ENCODE results near the gene FBXW9. TPM values are rescaled to one million over a fixed set of nuclear protein-coding genes. Genes with fewer than 3 reads are reported as not detected.

The FBXW9 gene
- total RNA-seq, 2 experiments from 2014 or later: 5.2 to 5.3 TPM

DNA sequence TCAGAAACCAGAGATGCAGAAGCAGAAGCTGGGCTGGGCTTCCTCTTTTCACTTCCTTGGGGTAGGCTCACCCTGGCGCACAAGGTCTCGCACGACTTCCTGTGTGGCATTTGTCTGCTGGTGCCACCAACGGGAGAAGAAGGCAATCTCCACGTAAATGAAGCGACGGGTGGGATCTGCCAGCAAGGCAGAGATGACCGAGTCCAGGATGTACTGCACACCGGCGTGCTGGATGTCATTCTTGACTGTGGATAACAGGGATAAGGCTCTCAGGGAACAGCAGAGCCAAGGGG, 31.2 kb downstream of the FBXW9 start:
- ChIA-PET CTCF (interaction anchor here (1.4 to 1.9 kb wide), 3 partner anchors 13 to 101 kb away, joined by 4 to 5 read pairs (median 5); no protein-coding TSS in a partner anchor), POLR2A (interaction anchor here (1.0 to 5.4 kb wide), 7 partner anchors 14 to 128 kb away, joined by 3 to 37 read pairs (median 6); partner anchors contain the start of genes DHPS, ZNF490 and ZNF791)
- peaks cover 46% of the 10 kb centered on the region for H3K36me3 Mint-ChIP-seq (ENCODE audit: low read depth)
- peak overlapping the region; percentile 85 for H3K27ac Mint-ChIP-seq
- H3K9me3 Mint-ChIP-seq: no peaks in the 10 kb centered on the region
- no peaks in the 10 kb centered on the region for H3K27me3 Mint-ChIP-seq
- DNase-seq: peak; percentile 73
- H3K4me3 Mint-ChIP-seq: peak overlapping the region; percentile 92
- peaks cover 57% of the 10 kb centered on the region for H3K4me1 Mint-ChIP-seq

- H3K27me3 Mint-ChIP-seq: no peaks in the 10 kb centered on the region
- peaks cover 55% of the 10 kb centered on the region for H3K4me1 Mint-ChIP-seq
- H3K4me3 Mint-ChIP-seq: peak overlapping the region; percentile 92
- H3K9me3 Mint-ChIP-seq: no peaks in the 10 kb centered on the region
- ChIA-PET POLR2A (interaction anchor here (1.0 to 5.4 kb wide), 4 partner anchors 13 to 54 kb away, joined by 3 to 37 read pairs (median 10); partner anchors contain the start of genes DHPS, ZNF490 and ZNF791), CTCF (interaction anchor here (1.4 to 1.9 kb wide), 3 partner anchors 13 to 101 kb away, joined by 4 to 5 read pairs (median 5); no protein-coding TSS in a partner anchor)
- DNase-seq: no peak
- H3K27ac Mint-ChIP-seq: peak overlapping the region; percentile 85
- peaks cover 51% of the 10 kb centered on the region for H3K36me3 Mint-ChIP-seq (ENCODE audit: low read depth)
These were observed 31.8 kb downstream of the FBXW9 start for GRCh38 chr19:12664406-12665280.

DNA sequence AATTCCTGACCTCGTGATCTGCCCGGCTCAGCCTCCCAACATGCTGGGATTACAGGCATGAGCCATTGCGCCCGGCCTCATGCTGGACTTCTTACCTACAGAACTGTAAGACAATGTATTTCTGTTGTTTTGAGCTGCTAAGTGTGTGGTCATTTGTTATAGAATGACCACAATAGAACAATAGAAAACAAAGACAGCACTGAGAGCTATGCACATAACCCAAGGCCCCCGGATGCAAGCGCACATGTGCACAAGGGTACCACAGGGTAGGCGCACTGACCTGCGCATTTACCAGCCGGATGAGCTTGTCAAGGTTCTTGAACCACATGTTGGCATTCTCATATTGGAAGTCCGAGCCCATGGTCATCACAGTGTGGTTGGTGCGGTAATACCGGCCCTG, 35.5 kb downstream of the FBXW9 start:
- peaks cover 63% of the 10 kb centered on the region for H3K36me3 Mint-ChIP-seq (ENCODE audit: low read depth)
- no peaks in the 10 kb centered on the region for H3K27me3 Mint-ChIP-seq
- H3K27ac Mint-ChIP-seq: no peak overlapping the region
- H3K4me3 Mint-ChIP-seq: no peak overlapping the region
- DNase-seq: no peak
- POLR2A ChIA-PET: interaction anchor here (1.5 kb wide), 1 partner anchor 47 kb away, joined by 4 read pairs; no protein-coding TSS in a partner anchor
- no peaks in the 10 kb centered on the region for H3K9me3 Mint-ChIP-seq
- H3K4me1 Mint-ChIP-seq: peaks cover 24% of the 10 kb centered on the region
- CTCF ChIA-PET: interaction anchor here (0.8 to 1.3 kb wide), 2 partner anchors 11 to 166 kb away, joined by 3 to 4 read pairs; no protein-coding TSS in a partner anchor

DNA sequence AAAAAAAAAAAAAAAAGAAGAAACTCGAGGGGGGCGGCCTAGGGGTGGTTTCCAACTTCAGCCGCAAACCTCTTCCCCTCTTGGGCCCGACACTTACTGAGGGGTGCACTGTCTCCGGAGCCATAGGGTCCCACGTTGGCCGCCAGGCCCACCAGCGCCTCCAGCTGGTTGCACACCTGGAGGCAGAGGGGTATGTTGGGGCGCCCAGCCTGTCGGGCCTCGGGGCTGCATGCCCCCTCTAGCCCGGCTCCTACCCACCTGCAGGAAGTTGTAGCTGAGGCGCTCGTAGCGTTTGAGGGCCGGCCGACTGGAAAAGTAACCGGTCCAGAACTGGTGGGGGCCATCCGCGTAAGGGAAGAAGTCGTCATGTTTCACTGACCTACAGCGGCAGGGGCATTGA, 38.5 kb downstream of the FBXW9 start:
- CTCF ChIA-PET: interaction anchor here (0.6 to 1.4 kb wide), 4 partner anchors 18 to 90 kb away, joined by 3 read pairs; no protein-coding TSS in a partner anchor
- Mint-ChIP-seq H3K4me3 (no peak overlapping the region), H3K27me3 (no peaks in the 10 kb centered on the region), H3K36me3 (ENCODE audit: low read depth) (peaks cover 55% of the 10 kb centered on the region), H3K4me1 (peaks cover 2% of the 10 kb centered on the region), H3K9me3 (no peaks in the 10 kb centered on the region), H3K27ac (no peak overlapping the region)
- POLR2A ChIA-PET: interaction anchor here (1.0 kb wide), 1 partner anchor 11 kb away, joined by 4 read pairs; a partner anchor contains a TSS
- no peak for DNase-seq

DNA sequence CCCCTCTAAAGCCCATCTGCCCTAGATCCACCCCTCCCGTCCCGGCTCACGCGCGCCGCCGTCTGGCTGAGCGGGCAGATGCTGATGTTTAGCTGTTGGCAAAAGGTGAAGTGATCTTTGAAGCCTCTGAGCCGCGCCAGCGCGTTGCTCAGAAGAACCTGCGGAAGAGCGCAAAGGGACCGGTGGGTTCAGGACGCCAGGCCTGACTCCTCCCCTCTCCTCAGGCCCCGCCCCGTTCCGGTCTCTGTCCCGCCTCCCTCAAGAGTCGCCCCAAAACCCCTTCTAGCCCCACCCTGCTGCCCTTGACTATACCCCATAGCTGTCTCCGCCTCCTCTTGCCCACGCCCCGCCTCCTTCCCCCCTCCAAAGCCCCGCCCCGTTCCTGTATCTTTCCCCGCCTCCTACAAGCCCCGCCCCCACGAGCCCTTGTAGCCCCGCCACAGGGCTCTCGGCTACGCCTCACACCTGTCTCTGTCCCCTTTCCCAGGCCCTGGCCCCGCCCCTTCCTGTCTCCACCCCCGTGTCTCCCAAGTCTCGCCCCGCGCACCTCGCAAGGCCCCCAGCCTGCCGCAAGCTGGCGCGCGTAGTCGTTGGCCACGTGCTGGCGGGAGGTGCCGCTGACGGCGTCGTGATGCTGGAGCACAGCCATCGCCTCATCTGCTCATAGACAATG, 39.4 kb downstream of the FBXW9 start:
- H3K4me1 Mint-ChIP-seq: peaks cover 2% of the 10 kb centered on the region
- H3K36me3 Mint-ChIP-seq (ENCODE audit: low read depth): peaks cover 54% of the 10 kb centered on the region
- H3K27me3 Mint-ChIP-seq: no peaks in the 10 kb centered on the region
- H3K27ac Mint-ChIP-seq: no peak overlapping the region
- ChIA-PET POLR2A (no interaction called here), CTCF (interaction anchor here (0.6 to 0.9 kb wide), 2 partner anchors 17 to 89 kb away, joined by 3 read pairs; no protein-coding TSS in a partner anchor)
- H3K4me3 Mint-ChIP-seq: no peak overlapping the region
- no peaks in the 10 kb centered on the region for H3K9me3 Mint-ChIP-seq
- no peak for DNase-seq

DNA sequence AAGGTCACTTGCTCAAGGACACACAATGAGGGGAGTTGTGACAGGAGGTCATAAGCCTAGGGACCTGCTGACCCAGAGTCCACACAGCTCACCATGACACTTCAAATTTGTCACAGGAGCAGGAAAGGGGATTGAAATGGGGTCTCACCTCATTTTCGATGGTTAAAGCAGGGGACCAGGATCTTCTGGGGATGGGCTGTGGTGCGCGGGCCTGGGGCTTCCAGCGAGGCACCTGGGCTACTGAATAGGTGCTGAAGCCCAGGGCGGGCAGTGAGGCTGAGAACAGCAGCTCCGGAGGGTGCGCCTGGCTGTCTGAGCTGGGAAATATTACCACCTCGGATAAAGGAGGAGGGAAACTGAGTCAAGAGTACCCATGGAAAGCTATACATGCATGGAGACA, 40.9 kb downstream of the FBXW9 start:
- CTCF ChIA-PET: interaction anchor here (0.5 kb wide), 1 partner anchor 15 kb away, joined by 3 read pairs; no protein-coding TSS in a partner anchor
- peaks cover 2% of the 10 kb centered on the region for H3K4me1 Mint-ChIP-seq
- POLR2A ChIA-PET: no interaction called here
- no peak for DNase-seq
- H3K27me3 Mint-ChIP-seq: no peaks in the 10 kb centered on the region
- H3K27ac Mint-ChIP-seq: no peak overlapping the region
- no peaks in the 10 kb centered on the region for H3K9me3 Mint-ChIP-seq
- H3K4me3 Mint-ChIP-seq: no peak overlapping the region
- peaks cover 58% of the 10 kb centered on the region for H3K36me3 Mint-ChIP-seq (ENCODE audit: low read depth)

DNA sequence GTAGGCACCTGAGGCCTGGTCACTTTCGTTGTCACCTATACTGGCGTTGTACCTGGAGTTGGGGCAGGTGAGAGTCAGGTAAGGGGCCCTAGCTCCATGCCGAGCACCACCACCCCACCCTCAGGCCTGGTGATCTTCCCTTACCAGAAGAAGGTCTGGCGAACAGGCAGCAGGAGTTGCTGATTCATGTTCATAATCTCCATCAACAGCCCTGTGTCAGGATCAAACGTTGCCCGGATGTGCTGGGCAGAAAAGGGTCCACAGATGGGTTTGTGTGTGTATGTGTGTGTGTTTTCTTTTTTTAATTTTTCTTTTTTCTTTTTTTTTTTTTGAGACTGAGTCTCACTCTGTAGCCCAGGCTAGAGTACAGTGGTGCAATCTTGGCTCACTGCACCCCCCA, 44.2 kb downstream of the FBXW9 start:
- Mint-ChIP-seq H3K4me3 (no peak overlapping the region), H3K27me3 (no peaks in the 10 kb centered on the region), H3K4me1 (peaks cover 5% of the 10 kb centered on the region), H3K27ac (no peak overlapping the region), H3K36me3 (ENCODE audit: low read depth) (peaks cover 57% of the 10 kb centered on the region), H3K9me3 (no peaks in the 10 kb centered on the region)
- ChIA-PET CTCF (interaction anchor here (0.5 to 1.6 kb wide), 2 partner anchors 12 to 841 kb away, joined by 4 to 7 read pairs; no protein-coding TSS in a partner anchor), POLR2A (interaction anchor here (1.1 kb wide), 1 partner anchor 13 kb away, joined by 3 read pairs; no protein-coding TSS in a partner anchor)
- no peak for DNase-seq

DNA sequence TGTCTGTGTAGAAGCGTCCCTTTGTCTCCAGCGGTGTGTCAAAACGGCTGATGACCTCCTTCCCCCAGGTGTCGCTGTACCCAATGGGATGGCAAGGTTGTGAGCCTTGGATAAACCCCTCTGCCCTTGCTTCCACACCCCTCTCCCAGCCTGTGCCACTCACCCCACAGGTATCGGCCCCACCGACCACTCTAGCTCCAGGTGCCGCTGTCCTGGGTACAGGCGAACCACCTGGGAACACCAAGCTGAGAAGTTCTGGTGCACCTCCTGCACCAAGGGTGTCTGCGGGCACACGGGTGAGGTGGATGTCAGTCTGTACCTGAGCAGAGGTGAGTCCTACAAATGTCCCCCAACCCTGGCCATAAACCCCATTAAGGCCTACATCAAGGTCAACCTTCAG, 46.5 kb downstream of the FBXW9 start:
- Mint-ChIP-seq H3K27ac (no peak overlapping the region), H3K4me1 (peaks cover 9% of the 10 kb centered on the region), H3K4me3 (no peak overlapping the region), H3K36me3 (ENCODE audit: low read depth) (peaks cover 43% of the 10 kb centered on the region), H3K27me3 (no peaks in the 10 kb centered on the region), H3K9me3 (no peaks in the 10 kb centered on the region)
- no peak for DNase-seq
- POLR2A ChIA-PET: no interaction called here
- CTCF ChIA-PET: interaction anchor here (1.1 kb wide), 1 partner anchor 10 kb away, joined by 3 read pairs; no protein-coding TSS in a partner anchor

DNA sequence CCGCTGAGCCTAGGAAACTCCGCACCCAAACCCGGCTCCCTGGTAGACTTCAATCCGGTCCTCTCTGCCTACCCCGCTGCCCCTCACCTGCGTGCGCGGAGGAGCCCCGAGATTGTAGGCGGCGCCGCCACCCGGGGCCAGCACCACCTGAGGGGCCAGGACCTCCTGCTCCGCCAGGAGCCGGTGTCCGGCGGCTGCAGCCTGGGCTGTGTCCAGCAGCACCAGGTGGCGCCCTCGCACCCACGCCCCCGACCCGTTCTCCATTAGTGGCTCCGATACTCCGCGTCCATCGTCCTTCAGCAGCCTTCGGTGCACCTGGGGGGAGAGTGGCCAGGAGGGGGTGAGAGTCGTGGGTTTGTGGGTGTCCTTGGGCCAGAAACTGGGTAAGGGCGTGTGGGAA, 48.3 kb downstream of the FBXW9 start:
- Mint-ChIP-seq H3K4me1 (peaks cover 9% of the 10 kb centered on the region), H3K27me3 (no peaks in the 10 kb centered on the region), H3K4me3 (no peak overlapping the region), H3K36me3 (ENCODE audit: low read depth) (peaks cover 48% of the 10 kb centered on the region), H3K9me3 (no peaks in the 10 kb centered on the region), H3K27ac (no peak overlapping the region)
- no peak for DNase-seq
- ChIA-PET POLR2A (interaction anchor here (1.5 kb wide), 1 partner anchor 18 kb away, joined by 4 read pairs; no protein-coding TSS in a partner anchor), CTCF (no interaction called here)

DNA sequence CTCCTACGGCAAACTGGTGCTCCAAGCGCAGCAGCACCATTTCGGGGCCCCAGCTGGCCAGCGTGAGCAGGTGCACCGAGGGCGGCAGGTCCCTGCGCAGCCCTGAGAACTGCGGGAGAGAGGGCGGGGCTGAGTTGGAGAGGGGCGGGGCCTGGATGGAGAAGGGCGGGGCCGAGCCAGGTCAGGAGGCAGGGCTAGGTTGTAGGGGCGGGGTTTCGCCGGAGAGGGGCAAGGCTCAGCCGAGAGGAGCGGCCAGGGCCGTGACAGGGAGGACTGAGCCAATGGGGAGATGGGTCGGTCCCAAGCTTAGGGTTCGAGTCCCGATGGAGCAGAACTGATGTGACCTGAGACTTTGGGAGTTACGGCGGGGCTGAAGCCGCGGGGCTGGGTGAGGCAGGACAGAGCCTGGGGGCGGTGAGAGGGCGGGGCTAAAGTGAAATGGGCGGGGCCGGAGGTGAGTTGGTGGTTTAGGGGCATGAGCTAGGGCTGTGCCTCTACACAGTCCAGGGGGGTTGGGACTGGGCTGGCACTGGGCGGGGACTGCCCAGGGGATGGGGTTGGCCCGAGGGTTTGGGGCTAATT, 48.9 kb downstream of the FBXW9 start:
- H3K27me3 Mint-ChIP-seq: no peaks in the 10 kb centered on the region
- H3K9me3 Mint-ChIP-seq: no peaks in the 10 kb centered on the region
- peaks cover 53% of the 10 kb centered on the region for H3K36me3 Mint-ChIP-seq (ENCODE audit: low read depth)
- no peak overlapping the region for H3K4me3 Mint-ChIP-seq
- ChIA-PET POLR2A (interaction anchor here (1.3 to 1.5 kb wide), 2 partner anchors 18 to 44 kb away, joined by 3 to 4 read pairs; no protein-coding TSS in a partner anchor), CTCF (no interaction called here)
- DNase-seq: no peak
- no peak overlapping the region for H3K27ac Mint-ChIP-seq
- peaks cover 9% of the 10 kb centered on the region for H3K4me1 Mint-ChIP-seq

GRCh38 chr19:12647047-12647446, 49.4 kb downstream of the FBXW9 start:
- DNase-seq: no peak
- H3K36me3 Mint-ChIP-seq (ENCODE audit: low read depth): peaks cover 55% of the 10 kb centered on the region
- ChIA-PET CTCF (interaction anchor here (1.1 kb wide), 1 partner anchor 37 kb away, joined by 3 read pairs; the partner anchor contains the start of genes ZNF490 and ZNF791), POLR2A (interaction anchor here (1.3 to 1.5 kb wide), 2 partner anchors 19 to 43 kb away, joined by 3 to 4 read pairs; no protein-coding TSS in a partner anchor)
- H3K27ac Mint-ChIP-seq: no peak overlapping the region
- H3K9me3 Mint-ChIP-seq: no peaks in the 10 kb centered on the region
- no peak overlapping the region for H3K4me3 Mint-ChIP-seq
- peaks cover 9% of the 10 kb centered on the region for H3K4me1 Mint-ChIP-seq
- H3K27me3 Mint-ChIP-seq: no peaks in the 10 kb centered on the region

- no peaks in the 10 kb centered on the region for H3K9me3 Mint-ChIP-seq
- H3K4me3 Mint-ChIP-seq: no peak overlapping the region
- no peak for DNase-seq
- H3K4me1 Mint-ChIP-seq: peaks cover 9% of the 10 kb centered on the region
- H3K36me3 Mint-ChIP-seq (ENCODE audit: low read depth): peaks cover 51% of the 10 kb centered on the region
- no peaks in the 10 kb centered on the region for H3K27me3 Mint-ChIP-seq
- H3K27ac Mint-ChIP-seq: no peak overlapping the region
- ChIA-PET POLR2A (interaction anchor here (1.3 to 1.5 kb wide), 2 partner anchors 19 to 42 kb away, joined by 3 to 4 read pairs; no protein-coding TSS in a partner anchor), CTCF (interaction anchor here (1.1 kb wide), 1 partner anchor 36 kb away, joined by 3 read pairs; the partner anchor contains the start of genes ZNF490 and ZNF791)
These were observed 49.9 kb downstream of the FBXW9 start for GRCh38 chr19:12646551-12646950.
